ENCODE measurements around the gene PTP4A1. TPM values are rescaled to one million over a fixed set of nuclear protein-coding genes. Genes with fewer than 3 reads are reported as not detected.

PTP4A1 gene
- total and polyA plus RNA-seq, 2 of the 4 experiments (the other 2 are of a cell fraction) = 31.2 to 53.1 TPM

- no peak overlapping the region for H2AK9ac ChIP-seq (replicated peaks; ENCODE audit: low read depth, low read length, poor library complexity)
- 0 out of 2 replicates have a peak, but pooled peaks cover 3% of the 10 kb centered on the region for H4K20me1 ChIP-seq (ENCODE audit: insufficient read depth, low read length)
- no peak overlapping the region for H2BK120ac ChIP-seq (ENCODE audit: low read depth, low read length)
- in situ Hi-C loops (cut with MboI; ENCODE audit: low sequenced_read_pairs) (no loop called here), dilution Hi-C loops (cut with HindIII; ENCODE audit: low sequenced_read_pairs, unreplicated experiment) (no loop called here), intact Hi-C loops (cut with micrococcal nuclease) (no loop called here)
- H4K91ac ChIP-seq (ENCODE audit: insufficient read depth, low read depth, low read length) = no peak overlapping the region
- H3K9me1 ChIP-seq (ENCODE audit: insufficient read depth, low read length) = peaks cover 2% of the 10 kb centered on the region; the same call in 1 of the 2 replicates
- no peaks in the 10 kb centered on the region for H3K27me3 ChIP-seq (ENCODE audit: control insufficient read depth, insufficient read depth, low read length)
- CTCF ChIA-PET = no interaction called here
- POLR2A ChIA-PET (ENCODE audit: unreplicated experiment) = no interaction called here
- H3K79me1 ChIP-seq (ENCODE audit: low read depth in 1 of 2, low read length in 2 of 2) = no peaks in the 10 kb centered on the region
- BruUV-seq (replicated peaks) = no TSS peak
- no peak overlapping the region for H3K56ac ChIP-seq (ENCODE audit: extremely low read depth, insufficient read depth, low read length)
- no peaks in the 10 kb centered on the region for H3K9me3 ChIP-seq (ENCODE audit: control insufficient read depth, insufficient read depth, low read length)
- H3K4ac ChIP-seq (ENCODE audit: low read depth, low read length) = no peak overlapping the region
- H2AK5ac ChIP-seq (ENCODE audit: low read depth, low read length) = no peak overlapping the region
- no peak overlapping the region for H3K14ac ChIP-seq (replicated peaks; ENCODE audit: low read depth, low read length)
- no peaks in the 10 kb centered on the region for H3K36me3 ChIP-seq (ENCODE audit: control insufficient read depth, insufficient read depth, low read length)
- H4K8ac ChIP-seq (ENCODE audit: low read depth in 2 of 2, low read length in 2 of 2) = no peak overlapping the region
- no peak overlapping the region for H3K9ac ChIP-seq (ENCODE audit: low read depth, low read length)
- TF ChIP-seq SMC3 (IDR thresholded peaks at IDR 0.05; ENCODE audit: low read depth, low read length) (no peak), CTCF (conservative IDR thresholded peaks at IDR 0.05; ENCODE audit: low read depth, low read length) (no peak), POLR2A (IDR thresholded peaks at IDR 0.05; ENCODE audit: low read depth, low read length) (no peak)
- no peak overlapping the region for H2BK20ac ChIP-seq (ENCODE audit: low read depth, low read length)
- no peak overlapping the region for H3K27ac ChIP-seq (ENCODE audit: insufficient read depth, low read length)
- H3K4me3 ChIP-seq (ENCODE audit: insufficient read depth, low read depth, low read length) = no peak overlapping the region
- no peak overlapping the region for H2BK15ac ChIP-seq (ENCODE audit: low read depth, low read length)
- H3K18ac ChIP-seq (ENCODE audit: low read depth, low read length) = no peak overlapping the region
- H4K5ac ChIP-seq (ENCODE audit: low read depth, low read length) = no peak overlapping the region
- no peak overlapping the region for H3K23ac ChIP-seq (ENCODE audit: low read depth, low read length)
- no peak overlapping the region for H3K4me2 ChIP-seq (ENCODE audit: low read depth, low read length)
- no peak overlapping the region for H2AFZ ChIP-seq (replicated peaks; ENCODE audit: low read length, poor library complexity)
- H2BK5ac ChIP-seq (ENCODE audit: low read depth, low read length, poor library complexity, severe bottlenecking) = no peak overlapping the region
- H3K4me1 ChIP-seq (ENCODE audit: control insufficient read depth, insufficient read depth, low read length) = peaks cover 10% of the 10 kb centered on the region
- ATAC-seq (ENCODE audit: low read depth) (no peak), DNase-seq (no peak)
- no CpG with 5 or more reads among the region's 4 CpGs for WGBS, 2 experiments (ENCODE audit: extremely low coverage in 2 of 2, insufficient read length in 1 of 2)
Measured at GRCh38 chr6:63523630-63524029, 48.6 kb upstream of the PTP4A1 start.
